PC-3 (cell line): ENCODE data around the gene TACC2. TPM values are rescaled to one million over a fixed set of nuclear protein-coding genes. Genes with fewer than 3 reads are reported as not detected.
"Not testable (repeated sequence)": the region's sequence is repeated elsewhere in the genome, so short reads cannot be mapped to it uniquely, and the experiment has no call there.

Experiments
- ATAC-seq: fragments of 200-7000 bp; cut with Tn5 transposase; 2 replicates; pipeline ENCODE4 v1.9.1; 2020; ENCODE audit warnings: mild to moderate bottlenecking, moderate library complexity
- BruUV-seq: library from RNA; stranded (reverse); fragments of 400-500 nt; replicated peaks from 2 replicates; lab custom pipeline; 2021; lab: Mats Ljungman, UMichigan
- CTCF ChIA-PET: fragments of 300-600 bp; sonication (Branson Sonifier 250); formaldehyde crosslinking; loops from one replicate; lab custom pipeline; 2022; ENCODE audit warnings: antibody characterized with exemption; lab: Charles Lee
- POLR2A ChIA-PET: fragments of 300-600 bp; sonication (Branson Sonifier 250); formaldehyde crosslinking; loops from one replicate; lab custom pipeline; 2022; ENCODE audit warnings: antibody characterized with exemption; ENCODE audit not compliant: unreplicated experiment; lab: Charles Lee
- DNase-seq: peaks from one replicate; pipeline ENCODE4 v3.0.0-alpha.2; 2015
- H2AFZ ChIP-seq: fragments of 300-600 bp; sonication (generic); 2 replicates; pipeline ENCODE4 v1.6.0; 2016; ENCODE audit warnings: antibody characterized with exemption, low read length
- H3F3A ChIP-seq: fragments of 300-600 bp; sonication (generic); one replicate; pipeline ENCODE4 v1.6.0; 2017; ENCODE audit warnings: antibody characterized with exemption, low read length, control low read depth, mild to moderate bottlenecking; ENCODE audit not compliant: unreplicated experiment
- H3K27ac ChIP-seq: fragments of 300-600 bp; sonication (generic); 2 replicates; pipeline ENCODE4 v1.5.1; 2016; ENCODE audit warnings: mild to moderate bottlenecking, low read length
- H3K27me3 ChIP-seq: fragments of 300-600 bp; sonication (generic); 2 replicates; pipeline ENCODE4 v1.6.1; 2016; ENCODE audit warnings: low read length, mixed read lengths
- H3K36me3 ChIP-seq: fragments of 300-600 bp; sonication (generic); 2 replicates; pipeline ENCODE4 v1.6.1; 2016; ENCODE audit warnings: low read depth, mixed run types, low read length, mixed read lengths
- H3K4me1 ChIP-seq: fragments of 300-600 bp; sonication (generic); 2 replicates; pipeline ENCODE4 v1.5.1; 2016; ENCODE audit warnings: low read length; ENCODE audit not compliant: insufficient read depth
- H3K4me2 ChIP-seq: fragments of 300-600 bp; sonication (generic); 2 replicates; pipeline ENCODE4 v1.6.0; 2016; ENCODE audit warnings: low read length
- H3K4me3 ChIP-seq: fragments of 300-600 bp; sonication (generic); 2 replicates; pipeline ENCODE4 v1.5.1; 2016; ENCODE audit warnings: mild to moderate bottlenecking, low read length, mixed read lengths
- H3K79me2 ChIP-seq: fragments of 300-600 bp; sonication (generic); 2 replicates; pipeline ENCODE4 v1.6.1; 2017; ENCODE audit warnings: low read length, mixed read lengths
- H3K9ac ChIP-seq: fragments of 300-600 bp; sonication (generic); 2 replicates; pipeline ENCODE4 v1.6.0; 2016; ENCODE audit warnings: mild to moderate bottlenecking, low read length
- H3K9me2 ChIP-seq: fragments of 300-600 bp; sonication (generic); replicated peaks from 2 replicates; pipeline ENCODE4 v1.6.1; 2016; ENCODE audit warnings: mixed run types, low read length, mixed read lengths
- H3K9me3 ChIP-seq: fragments of 300-600 bp; sonication (generic); 2 replicates; pipeline ENCODE4 v1.6.1; 2016; ENCODE audit warnings: low read length, mixed read lengths
- H4K20me1 ChIP-seq: fragments of 300-600 bp; sonication (generic); 2 replicates; pipeline ENCODE4 v1.6.1; 2016; ENCODE audit warnings: low read length, mixed read lengths
- CTCF ChIP-seq: fragments of 300-600 bp; sonication (generic); conservative IDR thresholded peaks from 2 replicates; pipeline ENCODE4 v1.5.1; 2017; ENCODE audit warnings: antibody characterized with exemption, low read depth, mild to moderate bottlenecking, low read length
- EZH2 ChIP-seq: fragments of 300-600 bp; sonication (generic); IDR thresholded peaks from one replicate; pipeline ENCODE4 v1.6.1; 2017; ENCODE audit warnings: antibody characterized with exemption, mild to moderate bottlenecking, low read length; ENCODE audit not compliant: unreplicated experiment
- EZH2phosphoT487 ChIP-seq: fragments of 300-600 bp; sonication (generic); IDR thresholded peaks from 2 replicates; pipeline ENCODE4 v1.6.1; 2018; ENCODE audit warnings: mild to moderate bottlenecking, antibody characterized with exemption, low read length, borderline replicate concordance
- intact Hi-C: fragments of 100-400 bp; cut with micrococcal nuclease; formaldehyde crosslinking; loops from 2 replicates; pipeline ENCODE4 v1.9.0; 2023
- total RNA-seq: library from RNA; depleted of rRNA; stranded (reverse); fragments of >200 nt; gene quantifications from 2 replicates; pipeline ENCODE4 v1.2.3, GENCODE V29; 2014

TACC2 gene
- total RNA-seq, 1 experiment from 2014 or later: 31.7 TPM

- Histone ChIP-seq H3K79me2 (no peaks in the 10 kb centered on the region), H3K4me1 (peaks cover 4% of the 10 kb centered on the region), H3K36me3 (no peaks in the 10 kb centered on the region), H3K9me2 (no peaks in the 10 kb centered on the region), H3K27ac (no peak overlapping the region), H3K4me3 (no peak overlapping the region), H3K9me3 (no peaks in the 10 kb centered on the region), H2AFZ (no peak overlapping the region), H3F3A (no peaks in the 10 kb centered on the region), H4K20me1 (no peaks in the 10 kb centered on the region), H3K9ac (no peak overlapping the region), H3K4me2 (no peak overlapping the region), H3K27me3 (no peaks in the 10 kb centered on the region)
- TF ChIP-seq EZH2phosphoT487: no peak
- no peak for TF ChIP-seq EZH2
- no peak for TF ChIP-seq CTCF
- intact Hi-C loops: no loop called here
- DNase-seq (no peak), ATAC-seq (no peak)
- no TSS peak for BruUV-seq
- POLR2A ChIA-PET: no interaction called here
- CTCF ChIA-PET: no interaction called here
Measured at GRCh38 chr10:122013311-122013780, 24.4 kb downstream of the TACC2 start.

GRCh38 chr10:122014652-122015248 is 25.8 kb downstream of the TACC2 start:
- no peak overlapping the region for H2AFZ ChIP-seq
- H3K4me1 ChIP-seq: peaks cover 10% of the 10 kb centered on the region
- no peak overlapping the region for H3K4me3 ChIP-seq
- no peak overlapping the region for H3K27ac ChIP-seq
- H4K20me1 ChIP-seq: no peaks in the 10 kb centered on the region
- H3F3A ChIP-seq: no peaks in the 10 kb centered on the region
- no peak overlapping the region for H3K9ac ChIP-seq
- BruUV-seq: no TSS peak
- H3K9me3 ChIP-seq: no peaks in the 10 kb centered on the region
- no peaks in the 10 kb centered on the region for H3K27me3 ChIP-seq
- TF ChIP-seq EZH2: no peak
- no peak for TF ChIP-seq EZH2phosphoT487
- no peak for TF ChIP-seq CTCF
- H3K36me3 ChIP-seq: no peaks in the 10 kb centered on the region
- ChIA-PET CTCF (no interaction called here), POLR2A (no interaction called here)
- no peaks in the 10 kb centered on the region for H3K9me2 ChIP-seq
- intact Hi-C loops: no loop called here
- H3K79me2 ChIP-seq: no peaks in the 10 kb centered on the region
- no peak for ATAC-seq
- H3K4me2 ChIP-seq: no peak overlapping the region
- no peak for DNase-seq

DNA sequence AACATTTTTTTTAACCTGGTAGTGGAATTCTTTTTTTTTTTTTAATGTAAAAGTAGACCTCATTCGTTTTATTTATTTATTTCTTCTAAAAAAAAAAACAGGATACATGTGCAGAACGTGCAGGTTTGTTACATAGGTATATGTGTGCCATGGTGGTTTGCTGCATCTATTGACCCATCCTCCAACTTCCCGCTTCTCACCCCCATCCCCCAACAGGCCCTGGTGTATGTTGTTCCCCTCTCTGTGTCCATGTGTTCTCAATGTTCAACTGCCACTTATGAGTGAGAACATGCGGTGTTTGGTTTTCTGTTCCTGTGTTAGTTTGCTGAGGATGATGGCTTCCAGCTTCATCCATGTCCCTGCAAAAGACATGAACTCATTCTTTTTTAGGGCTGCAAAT is 29.0 kb downstream of the TACC2 start:
- H2AFZ ChIP-seq, H3K9me3 ChIP-seq, H3K9me2 ChIP-seq, POLR2A ChIA-PET, H3K36me3 ChIP-seq, CTCF ChIA-PET, H3K79me2 ChIP-seq, H4K20me1 ChIP-seq, H3K27me3 ChIP-seq, BruUV-seq, DNase-seq, H3K27ac ChIP-seq, ATAC-seq, H3K9ac ChIP-seq, H3F3A ChIP-seq: not testable (repeated sequence)
- Histone ChIP-seq H3K4me1 (peaks cover 26% of the 10 kb centered on the region), H3K4me2 (peak overlapping the region; percentile 73; the same call in 1 of the 2 replicates), H3K4me3 (peak overlapping the region; percentile 67; the same call in 1 of the 2 replicates)
- intact Hi-C loops: loop anchor here (1.0 kb wide), 1 partner anchor 24 kb away; no protein-coding TSS in a partner anchor
